Mesenteric fat pad (tissue), 1 donor: ENCODE measurements around the gene FKBP5. TPM values are rescaled to one million over a fixed set of nuclear protein-coding genes. Genes with fewer than 3 reads are reported as not detected.
"Not testable (repeated sequence)": the region's sequence is repeated elsewhere in the genome, so short reads cannot be mapped to it uniquely, and the experiment has no call there.

Experiments
- DNase-seq: peaks from one replicate; pipeline ENCODE4 v3.0.0-alpha.2; 2020; ENCODE audit warnings: low spot score
- long read RNA-seq: library from polyadenylated mRNA; unstranded; transcript quantifications from one replicate; pipeline ENCODE4 v2.0.0, GENCODE V29; 2020
- total RNA-seq: library from RNA; stranded (reverse); fragmentation: NEBNext Ultra II Directional; extraction: Animal tissue kit (Norgen Biotek cat#: 25700); gene quantifications from one replicate; pipeline ENCODE4 v1.2.1, GENCODE V29; 2021
- donor health status: DM: yes; HTN: yes; CAD: no.

The FKBP5 gene
- 212 TPM for total RNA-seq
- long read RNA-seq, transcript FKBP5-201 (11 exons, 3,772 nt), result major isoform, 119 of 246 reads
- long read RNA-seq, partial matches to known transcripts, result 34 of 246 reads
- long read RNA-seq, other reads (novel, unspliced or antisense), result 93 of 246 reads

- peak; percentile 97 for DNase-seq
These were observed at the start of gene FKBP5 for GRCh38 chr6:35688605-35689322. Gene FKBP5 (minus strand): TSS chr6:35688915. CDS start chr6:35642824, 46,091 bp downstream.

- DNase-seq, result no peak
These were observed 48.9 kb upstream of the FKBP5 start for GRCh38 chr6:35737413-35738211.

- DNase-seq, result no peak
These were observed 48.3 kb upstream of the FKBP5 start, which contains the start of gene ARMC12 for GRCh38 chr6:35736982-35737412. Gene ARMC12 (plus strand): TSS chr6:35737032. CDS start chr6:35737109, 77 bp downstream.

GRCh38 chr6:35736253-35736894, 47.7 kb upstream of the FKBP5 start:
- DNase-seq, result no peak

- no peak for DNase-seq
These were observed 46.7 kb upstream of the FKBP5 start for GRCh38 chr6:35735452-35735851.

DNA sequence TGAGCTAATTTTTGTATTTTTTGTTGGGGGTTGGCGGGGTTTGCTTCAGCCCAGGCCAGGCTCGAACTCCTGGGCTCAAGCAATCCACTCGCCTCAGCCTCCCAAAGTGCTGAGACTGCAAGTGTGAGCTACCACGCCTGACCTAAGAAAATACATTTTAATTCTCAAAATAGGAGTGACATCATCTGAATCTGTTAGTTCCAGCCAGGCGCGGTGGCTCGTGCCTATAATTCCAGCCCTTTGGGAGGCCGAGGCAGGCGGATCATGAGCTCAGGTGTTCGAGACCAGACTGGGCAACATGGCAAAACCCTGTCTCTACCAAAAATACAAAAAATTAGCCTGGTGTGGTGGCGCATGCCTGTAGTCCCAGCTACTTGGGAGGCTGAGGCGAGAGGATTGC, 45.6 kb upstream of the FKBP5 start:
- not testable (repeated sequence) for DNase-seq

DNA sequence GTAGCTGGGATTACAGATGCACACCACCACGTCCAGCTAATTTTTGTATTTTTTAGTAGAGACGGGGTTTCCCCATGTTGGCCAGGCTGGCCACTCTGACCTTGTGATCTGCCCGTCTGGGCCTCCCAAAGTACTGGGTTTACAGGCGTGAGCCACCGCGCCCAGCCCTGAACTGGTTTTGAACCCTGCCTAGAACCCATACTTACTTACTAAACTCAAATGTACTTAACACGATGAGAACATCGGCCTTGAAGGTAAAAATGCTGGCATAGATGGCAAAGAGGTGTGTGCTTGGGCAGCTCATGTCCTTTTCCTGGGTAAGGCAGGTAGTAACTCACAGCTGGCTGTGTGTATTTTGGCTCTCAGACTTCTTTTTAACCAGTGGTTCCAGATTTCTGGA, 44.9 kb upstream of the FKBP5 start:
- DNase-seq, result no peak

DNA sequence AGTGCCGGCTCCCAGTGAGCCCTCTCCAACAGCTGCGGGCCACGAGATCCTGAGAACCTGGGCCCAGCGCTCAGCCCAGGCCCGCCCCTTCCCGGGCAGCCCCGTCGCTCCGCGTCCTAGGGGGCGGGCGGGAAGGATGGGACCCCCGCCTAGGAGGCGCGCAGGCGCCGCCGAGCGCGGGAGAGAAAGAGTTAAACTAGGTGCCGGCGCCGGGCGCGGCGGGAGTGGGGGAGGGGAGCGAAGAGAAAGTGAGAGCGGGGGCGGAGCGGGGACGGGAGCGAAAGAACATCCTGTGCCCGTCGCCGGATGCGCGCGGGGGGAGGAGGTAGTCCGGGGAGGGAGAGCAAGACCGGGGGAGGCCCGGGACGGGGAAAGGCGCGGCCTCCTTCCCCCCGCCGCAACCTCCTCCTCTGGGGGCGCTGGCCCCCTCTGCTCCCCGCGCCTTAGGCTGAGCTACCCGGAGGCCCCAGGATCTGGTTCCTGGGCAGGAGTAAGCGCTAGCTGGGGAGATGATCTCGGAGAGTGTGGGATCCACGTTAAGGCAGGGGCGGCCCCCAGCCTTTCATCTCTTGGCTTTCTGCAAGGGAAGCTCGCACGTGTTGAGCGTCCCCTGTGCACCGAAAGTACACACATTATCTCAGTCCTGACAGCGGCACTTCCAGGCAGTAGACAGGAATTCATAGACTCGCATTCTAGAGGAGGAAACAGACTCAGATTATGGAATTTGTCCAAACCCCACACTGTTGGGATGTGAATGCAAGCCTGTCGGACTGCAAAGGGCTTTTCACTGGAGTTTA, 43.2 kb upstream of the FKBP5 start:
- DNase-seq, result peak; percentile 100

- peak; percentile 97 for DNase-seq
These were observed 42.7 kb upstream of the FKBP5 start for GRCh38 chr6:35731414-35731735.

DNA sequence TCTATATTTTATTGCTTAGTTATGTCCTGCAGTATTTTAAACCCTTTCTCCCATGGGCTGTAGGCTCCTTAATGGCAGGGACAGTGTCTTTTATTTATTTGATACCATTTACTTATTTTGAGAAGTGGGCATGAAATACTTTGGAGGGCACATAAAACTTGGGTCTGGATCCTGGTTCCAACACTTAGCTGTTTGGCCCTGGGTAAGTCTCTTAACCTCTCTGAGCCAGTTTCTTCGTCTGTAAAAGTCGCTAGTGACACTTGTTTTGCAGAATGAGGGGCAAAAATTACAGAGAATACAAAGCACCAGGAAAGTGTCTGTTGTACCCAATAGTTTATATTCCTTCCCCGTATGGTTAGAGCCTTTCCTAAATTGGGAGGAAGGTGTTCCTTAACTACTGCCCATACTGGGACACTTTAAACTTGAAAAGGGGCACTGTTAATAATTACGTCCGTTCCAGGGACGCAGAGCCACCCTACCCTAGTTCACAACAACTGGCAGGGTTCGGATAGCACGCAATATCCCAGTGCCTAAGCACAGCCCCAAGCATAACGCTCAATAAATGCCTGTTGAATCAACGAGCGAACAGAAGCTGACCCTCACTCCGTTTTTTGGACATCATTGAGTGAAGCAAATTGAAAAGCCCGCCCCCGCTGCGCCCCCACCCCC, 42.2 kb upstream of the FKBP5 start:
- no peak for DNase-seq

- no peak for DNase-seq
These were observed 41.0 kb upstream of the FKBP5 start for GRCh38 chr6:35729722-35730121.

DNA sequence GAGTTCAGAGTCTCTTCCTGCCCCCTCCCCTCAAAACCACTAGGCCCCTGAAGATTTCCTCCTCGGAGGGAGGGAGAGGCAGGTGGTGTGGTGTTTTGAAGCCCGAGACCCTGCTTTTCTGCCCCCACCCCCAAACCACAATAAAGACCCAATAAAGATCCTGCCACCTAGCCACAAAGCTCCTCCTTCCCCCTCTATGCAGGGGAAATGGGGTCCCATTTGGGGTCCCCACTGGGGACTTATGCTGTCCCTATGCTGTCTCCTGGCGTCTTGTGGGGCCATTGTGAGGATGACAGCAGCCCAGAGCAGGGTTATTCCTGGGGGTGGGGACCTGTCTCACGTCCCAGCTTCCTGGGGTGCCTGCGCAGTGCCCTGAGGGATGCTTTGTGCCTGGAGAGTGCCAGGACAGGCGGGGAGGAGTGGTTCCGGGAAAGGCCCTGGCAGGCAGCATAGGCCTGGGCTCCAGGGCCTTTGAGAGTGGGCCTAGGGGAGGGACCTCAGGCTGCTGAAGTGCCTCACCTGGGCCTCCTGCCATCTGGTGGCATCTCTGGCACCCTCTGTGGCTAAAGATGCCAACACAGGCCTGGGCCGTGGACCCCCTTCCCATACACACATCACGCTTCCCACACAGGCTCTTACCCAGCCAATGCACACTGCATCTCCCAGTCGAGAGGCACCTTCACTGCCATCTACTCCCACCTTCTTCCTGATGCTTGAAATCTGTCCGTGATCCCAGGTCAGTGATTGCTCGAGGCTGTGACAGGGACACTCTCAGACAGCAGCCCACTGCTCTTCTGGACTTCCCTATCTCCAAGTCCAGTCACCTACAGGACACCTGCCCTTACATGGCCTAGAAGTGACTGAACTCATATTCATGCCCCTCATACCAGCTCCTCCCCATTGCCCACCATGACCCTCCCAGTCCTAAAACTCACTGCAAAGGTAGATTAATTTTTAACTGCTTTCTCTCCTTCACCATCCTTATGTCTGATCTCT, 40.3 kb upstream of the FKBP5 start:
- no peak for DNase-seq

DNA sequence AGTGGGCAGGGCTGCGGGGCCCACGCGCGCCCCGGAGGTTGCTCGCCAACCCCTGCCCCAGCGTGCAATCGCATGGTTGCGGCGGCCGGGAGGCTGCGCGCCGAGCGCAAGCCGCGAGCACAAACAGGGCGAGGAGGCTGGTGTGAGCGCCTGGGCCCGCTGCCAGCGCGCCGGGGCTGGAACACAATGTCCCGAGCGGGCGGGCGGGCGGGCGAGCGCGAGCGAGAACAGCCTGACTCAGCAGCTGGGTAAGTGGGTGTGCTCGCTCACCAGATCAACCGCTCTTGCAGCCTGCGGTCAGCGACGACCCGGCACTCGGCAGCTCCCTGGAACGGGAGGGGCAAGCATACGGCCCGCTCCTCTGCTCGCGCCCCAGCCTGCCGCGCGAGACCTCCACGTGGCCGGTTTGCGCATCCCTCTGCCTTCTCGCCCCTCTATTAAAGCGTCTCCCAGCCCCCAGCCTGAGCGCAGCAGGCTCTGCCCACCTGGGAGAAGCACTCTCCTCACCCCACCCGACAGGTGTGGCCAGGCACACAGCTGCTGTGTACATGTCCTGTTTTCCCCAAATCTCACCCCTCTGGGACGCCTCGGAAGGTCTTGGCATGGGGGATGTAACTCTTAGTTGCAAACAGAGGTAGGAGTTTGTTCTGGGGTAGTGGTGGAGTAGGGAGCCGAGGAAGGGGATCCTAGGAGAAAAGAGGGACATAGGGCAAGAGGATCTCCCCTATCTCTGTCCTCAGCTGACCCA, 39.4 kb upstream of the FKBP5 start:
- peak; percentile 98 for DNase-seq

GRCh38 chr6:35727231-35727934, 38.7 kb upstream of the FKBP5 start:
- peak; percentile 95 for DNase-seq

GRCh38 chr6:35725721-35726438, 37.2 kb upstream of the FKBP5 start:
- DNase-seq, result no peak

DNA sequence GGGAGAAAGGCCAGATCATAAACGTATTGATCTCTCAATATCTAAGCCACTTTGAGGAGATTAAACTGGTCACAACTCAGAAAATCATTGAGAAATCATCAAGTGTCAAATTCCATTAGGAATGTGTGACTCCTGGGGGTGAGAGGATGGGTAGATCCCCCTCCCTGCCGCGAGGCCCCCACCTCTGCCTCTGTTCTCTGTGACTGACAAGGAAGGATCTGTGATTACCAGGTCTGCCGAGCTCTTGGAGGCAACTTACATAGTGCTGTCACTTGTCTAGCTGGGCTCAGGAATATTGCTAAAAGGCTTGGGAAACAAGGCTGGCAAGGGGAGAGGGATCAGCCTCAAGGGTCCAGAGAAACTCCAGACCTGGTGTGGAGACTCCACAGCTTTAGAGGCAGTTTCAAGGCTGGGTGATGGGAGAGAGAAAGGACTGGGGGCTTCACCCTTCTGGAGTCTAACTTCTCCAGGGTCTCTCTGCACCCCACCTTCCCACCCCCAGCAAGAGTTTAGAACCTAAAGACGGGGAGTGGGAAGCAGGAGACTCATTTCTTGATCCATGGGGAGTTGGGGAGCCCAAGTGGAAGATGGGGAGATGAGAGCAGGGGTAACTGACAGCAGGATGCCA, 36.5 kb upstream of the FKBP5 start:
- DNase-seq, result no peak

DNA sequence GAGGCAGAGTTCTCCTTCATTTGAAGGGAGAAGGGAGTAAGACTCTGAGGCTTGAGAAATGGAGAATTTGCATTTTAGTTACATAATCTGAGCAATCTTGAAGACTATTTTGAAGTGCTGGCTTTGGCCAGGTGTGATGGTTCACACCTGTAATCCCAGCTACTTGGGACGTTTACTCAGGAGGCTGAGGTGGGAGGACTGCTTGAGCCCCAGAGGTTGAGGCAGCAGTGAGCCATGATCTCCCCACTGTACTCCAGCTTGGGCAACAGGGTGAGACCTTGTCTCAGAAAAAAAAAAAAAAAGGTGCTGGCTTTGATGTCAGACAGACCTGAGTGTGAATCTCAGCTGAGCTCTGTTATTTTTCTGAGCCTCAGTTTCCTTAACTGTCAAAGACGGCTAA, 35.8 kb upstream of the FKBP5 start:
- no peak for DNase-seq
